Activated CD4-positive, alpha-beta T cell treated with anti-CD3 and anti-CD28 coated beads, Interleukin-10, Interleukin-2, amounts not matched to agents 100 ng/mL and 50 ng/mL, durations not matched to agents 16 hours and 8 hours (primary cell): Measurements from ENCODE around the gene KMT5B.

Experiments used
- DNase-seq: peaks from one replicate; pipeline ENCODE4 v3.0.0-alpha.2; 2020

Gene KMT5B

GRCh38 chr11:68116974-68117373 is 96.1 kb downstream of the KMT5B start:
- DNase-seq = no peak

GRCh38 chr11:68116126-68116525 is 97.0 kb downstream of the KMT5B start:
- DNase-seq = no peak

GRCh38 chr11:68115285-68115684 is 97.8 kb downstream of the KMT5B start:
- no peak for DNase-seq

- no peak for DNase-seq
Observed at GRCh38 chr11:68113986-68114385, 99.1 kb downstream of the KMT5B start.

- no peak for DNase-seq
Observed at GRCh38 chr11:68107689-68108088, 105.4 kb downstream of the KMT5B start.

GRCh38 chr11:68106165-68106940 is 106.7 kb downstream of the KMT5B start:
- DNase-seq = no peak
